ENCODE measurements around the gene ACOT9. TPM values are rescaled to one million over a fixed set of nuclear protein-coding genes. Genes with fewer than 3 reads are reported as not detected.

Gene ACOT9
- total RNA-seq, 1 experiment from 2014 or later = 48.1 TPM

Small RNAs within 50 kb of the gene (small RNA-seq; reads per million reads assigned to genes)
- not detected for gene RF00019

Other genes with a start within 250 kb of the ACOT9 start
- gene PRDX4, start 75.8 kb downstream of the ACOT9 start, total RNA-seq (2014; rRNA removed; shearing (Covaris generic)) = 113 and 158 TPM in 2 replicates
- gene SAT1, start 39.9 kb upstream of the ACOT9 start, total RNA-seq (2014; rRNA removed; shearing (Covaris generic)) = 26.0 and 31.9 TPM in 2 replicates
- 20.7 and 27.7 TPM in 2 replicates for gene APOO, start 164.7 kb upstream of the ACOT9 start, total RNA-seq (2014; rRNA removed; shearing (Covaris generic))
- 0.07 TPM in 1 of 2 replicates, not detected in the other for gene CXorf58, start 164.7 kb upstream of the ACOT9 start, total RNA-seq (2014; rRNA removed; shearing (Covaris generic))

Measured in HT1080 (cell line).